Cardiac muscle cell (in vitro differentiated cells and primary cell): Measurements from ENCODE around the gene KNOP1. TPM values are rescaled to one million over a fixed set of nuclear protein-coding genes. Genes with fewer than 3 reads are reported as not detected.

Source experiments
- DNase-seq, 2 donors: peaks; one replicate each; pipeline versions ENCODE4 v3.0.0 to v3.0.0-alpha.2; 2010 to 2017; ENCODE audit warnings: low read depth in 1 of 2, low spot score in 1 of 2
- H3K27ac ChIP-seq: fragments of 200-600 bp; sonication (generic); 2 replicates; pipeline ENCODE4 v1.5.1; 2016
- H3K27me3 ChIP-seq: fragments of 200-600 bp; sonication (generic); 2 replicates; pipeline ENCODE4 v1.6.0; 2016; ENCODE audit warnings: control low read depth
- H3K36me3 ChIP-seq: fragments of 200-600 bp; sonication (generic); 2 replicates; pipeline ENCODE4 v1.5.1; 2016; ENCODE audit warnings: control low read depth
- H3K4me1 ChIP-seq: fragments of 200-600 bp; sonication (generic); 2 replicates; pipeline ENCODE4 v1.8.1; 2017; ENCODE audit warnings: low read depth, mild to moderate bottlenecking, mixed run types
- H3K4me3 ChIP-seq: fragments of 200-600 bp; sonication (generic); 2 replicates; pipeline ENCODE4 v1.5.1; 2016; ENCODE audit warnings: mild to moderate bottlenecking
- H3K9me3 ChIP-seq: fragments of 200-600 bp; sonication (generic); 2 replicates; pipeline ENCODE4 v1.5.1; 2017; ENCODE audit warnings: low read depth, mild to moderate bottlenecking, control low read depth
- CTCF ChIP-seq: IDR thresholded peaks from 2 replicates; pipeline ENCODE4 v1.5.1; 2012; ENCODE audit warnings: low read depth, mild to moderate bottlenecking, low read length
- polyA plus RNA-seq: library from polyadenylated mRNA; unstranded; fragments of >200 nt; fragmentation: Nextera tagmentation; extraction: Ambion mirVana; gene quantifications from 2 replicates; pipeline ENCODE4 v1.2.1, GENCODE V29; 2016
- total RNA-seq: library from RNA; depleted of rRNA; stranded (reverse); fragments of >200 nt; gene quantifications from 2 replicates; pipeline ENCODE4 v1.2.3, GENCODE V29; 2016

KNOP1 gene
- total and polyA plus RNA-seq, 2 experiments from 2014 or later, result 19.6 to 22.9 TPM

DNA sequence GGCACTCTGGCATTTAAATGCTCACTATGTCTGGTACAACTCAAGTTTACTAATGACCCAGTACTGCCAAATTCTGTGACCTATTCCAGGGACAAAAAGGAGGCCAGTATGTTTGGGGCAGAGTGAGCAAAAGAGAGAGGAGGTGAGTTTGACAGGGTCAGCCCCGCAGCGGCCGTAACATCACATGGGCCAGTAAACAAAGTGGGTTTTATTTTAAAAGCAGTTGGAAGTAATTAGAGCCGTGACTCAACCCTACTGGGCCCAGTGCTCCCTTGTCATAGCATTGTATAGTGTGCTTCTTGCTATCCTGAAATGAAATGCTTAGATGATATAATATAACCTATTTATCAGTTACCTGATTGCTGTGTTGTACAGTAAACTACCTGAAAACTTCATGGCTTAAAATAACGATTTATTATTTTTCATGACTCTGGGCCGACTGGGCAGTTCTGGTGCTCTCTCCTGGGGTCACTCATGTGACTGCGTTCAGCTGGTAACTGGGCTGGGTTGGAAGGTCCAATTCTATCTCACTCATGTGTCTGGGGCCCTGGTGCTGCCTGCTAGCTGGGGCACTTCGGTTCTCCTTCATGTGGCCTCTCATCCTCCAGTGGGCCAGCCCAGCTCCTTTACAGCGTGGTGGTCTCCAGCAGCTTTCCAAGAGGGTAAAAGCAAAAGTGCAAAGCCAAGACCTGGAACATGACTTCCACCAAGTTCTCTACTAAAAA lies 27.4 kb upstream of the KNOP1 start:
- Histone ChIP-seq H3K27ac (no peak overlapping the region), H3K4me1 (peaks cover 19% of the 10 kb centered on the region), H3K36me3 (no peaks in the 10 kb centered on the region), H3K4me3 (no peak overlapping the region), H3K27me3 (no peaks in the 10 kb centered on the region), H3K9me3 (no peaks in the 10 kb centered on the region)
- no peak for DNase-seq
- no peak for TF ChIP-seq CTCF

DNA sequence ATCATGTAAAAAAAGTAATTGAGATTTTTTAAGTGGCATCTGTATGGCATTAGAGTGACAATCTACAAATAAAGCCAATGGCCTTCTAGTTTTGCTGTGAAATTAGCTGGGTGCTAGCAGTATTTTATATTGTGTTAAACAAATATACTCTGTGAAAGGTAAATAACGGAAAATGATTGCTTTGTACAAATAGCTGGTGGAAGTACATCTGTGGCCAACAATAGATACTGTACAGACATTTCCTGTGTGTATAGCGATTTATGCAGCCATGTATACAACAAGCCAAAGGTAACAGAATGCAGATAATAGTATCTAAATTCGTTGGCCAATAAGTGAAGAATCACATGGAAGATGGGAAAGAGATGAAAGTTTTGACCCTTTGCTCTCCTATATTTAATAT lies 26.6 kb upstream of the KNOP1 start:
- no peaks in the 10 kb centered on the region for H3K27me3 ChIP-seq
- H3K36me3 ChIP-seq, result no peaks in the 10 kb centered on the region
- TF ChIP-seq CTCF, result no peak
- no peak overlapping the region for H3K4me3 ChIP-seq
- H3K9me3 ChIP-seq, result no peaks in the 10 kb centered on the region
- H3K4me1 ChIP-seq, result peaks cover 19% of the 10 kb centered on the region
- no peak overlapping the region for H3K27ac ChIP-seq
- no peak for DNase-seq

GRCh38 chr16:19743816-19744159 lies 25.8 kb upstream of the KNOP1 start:
- Histone ChIP-seq H3K27ac (no peak overlapping the region), H3K27me3 (no peaks in the 10 kb centered on the region), H3K36me3 (no peaks in the 10 kb centered on the region), H3K4me1 (peaks cover 19% of the 10 kb centered on the region), H3K9me3 (no peaks in the 10 kb centered on the region), H3K4me3 (no peak overlapping the region)
- DNase-seq, result no peak
- TF ChIP-seq CTCF, result no peak

GRCh38 chr16:19741354-19741753 lies 23.3 kb upstream of the KNOP1 start:
- H3K4me3 ChIP-seq, result no peak overlapping the region
- TF ChIP-seq CTCF, result no peak
- DNase-seq, result no peak
- peaks cover 5% of the 10 kb centered on the region for H3K4me1 ChIP-seq
- no peaks in the 10 kb centered on the region for H3K36me3 ChIP-seq
- H3K27me3 ChIP-seq, result no peaks in the 10 kb centered on the region
- H3K27ac ChIP-seq, result no peak overlapping the region
- H3K9me3 ChIP-seq, result no peaks in the 10 kb centered on the region

- no peak for TF ChIP-seq CTCF
- no peak for DNase-seq
- Histone ChIP-seq H3K36me3 (no peaks in the 10 kb centered on the region), H3K4me3 (no peak overlapping the region), H3K4me1 (no peaks in the 10 kb centered on the region), H3K9me3 (no peaks in the 10 kb centered on the region), H3K27me3 (no peaks in the 10 kb centered on the region), H3K27ac (no peak overlapping the region)
Observed at GRCh38 chr16:19737306-19738038, 19.4 kb upstream of the KNOP1 start.
